NT2/D1 (cell line): ENCODE measurements around the gene GDF7.

ENCODE experiments used
- SUZ12 ChIP-seq: IDR thresholded peaks from 2 replicates; pipeline ENCODE4 v1.6.1; 2011; ENCODE audit not compliant: insufficient read length, insufficient read depth; ENCODE audit errors: extremely low read depth
- YY1 ChIP-seq: IDR thresholded peaks from 2 replicates; pipeline ENCODE4 v1.6.1; 2011; ENCODE audit not compliant: insufficient read length, insufficient read depth
- ZNF274 ChIP-seq: IDR thresholded peaks from 2 replicates; pipeline ENCODE4 v1.6.1; 2011; ENCODE audit warnings: mild to moderate bottlenecking, low read depth, low read length

DNA sequence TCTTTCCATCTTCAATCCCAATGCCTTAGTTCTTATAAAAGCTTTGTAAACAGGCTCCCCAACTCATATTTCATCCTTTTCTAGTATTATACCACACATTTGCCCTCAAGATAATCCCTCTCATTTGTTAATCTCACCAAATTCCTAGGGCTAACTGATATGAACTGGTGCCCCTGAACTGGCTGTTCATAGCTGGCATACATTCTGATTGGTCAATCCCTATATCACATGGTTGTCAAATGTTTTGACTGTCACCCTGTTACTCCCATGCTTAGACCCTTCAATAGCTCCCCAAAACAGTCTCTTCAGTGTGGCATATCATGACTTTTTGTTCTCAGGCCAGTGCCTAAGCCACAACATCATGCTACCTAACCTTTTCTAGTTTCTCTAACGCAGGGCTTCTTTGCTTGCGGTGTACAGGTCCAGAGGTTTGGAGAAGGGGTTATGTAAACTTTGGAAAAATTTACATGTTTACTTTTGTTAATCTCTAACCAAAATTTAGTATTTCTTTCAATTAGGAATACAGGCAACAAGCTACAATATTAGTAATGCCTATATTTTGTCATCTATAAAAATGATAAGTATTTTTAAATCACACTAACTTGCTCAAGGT is 30.5 kb downstream of the GDF7 start:
- TF ChIP-seq YY1: no peak
- no peak for TF ChIP-seq ZNF274
- no peak for TF ChIP-seq SUZ12
